K562 (cell line): ENCODE measurements around the gene RNASEH2A. TPM values are rescaled to one million over a fixed set of nuclear protein-coding genes. Genes with fewer than 3 reads are reported as not detected.

Experiments
- ARHGAP35 ChIP-seq: fragments of 450-650 bp; IDR thresholded peaks from 2 replicates; pipeline ENCODE4 v1.6.1; 2018; ENCODE audit not compliant: partially characterized antibody
- BCLAF1 ChIP-seq, 2 experiments: fragments of 450-650 bp in 1 of 2; IDR thresholded peaks; 2 replicates each; pipeline ENCODE4 v1.6.1; 2011 to 2017; ENCODE audit warnings: low read depth in 2 of 2, antibody characterized with exemption in 1 of 2, borderline replicate concordance in 1 of 2, low read length in 1 of 2, mild to moderate bottlenecking in 1 of 2, mixed read lengths in 1 of 2; ENCODE audit not compliant: control insufficient read depth in 1 of 2
- CHD7 ChIP-seq: fragments of 200-600 bp; sonication (generic); IDR thresholded peaks from one replicate; pipeline ENCODE4 v1.6.1; 2012; ENCODE audit warnings: mild to moderate bottlenecking, low read depth, low read length, inconsistent platforms
- HDAC6 ChIP-seq: IDR thresholded peaks from 2 replicates; pipeline ENCODE4 v1.6.1; 2012; ENCODE audit warnings: low read depth, mild to moderate bottlenecking, control low read depth, inconsistent platforms, low read length, moderate library complexity
- HMG20A ChIP-seq: fragments of 450-650 bp; formaldehyde crosslinking; conservative IDR thresholded peaks from 2 replicates; pipeline ENCODE4 v1.4.0; 2020; ENCODE audit warnings: mild to moderate bottlenecking, mixed read lengths
- RB1 ChIP-seq: fragments of 450-650 bp; IDR thresholded peaks from 2 replicates; pipeline ENCODE4 v1.6.1; 2017; ENCODE audit warnings: low read depth, mild to moderate bottlenecking
- RNF219 ChIP-seq: fragments of 250-450 bp; sonication (Bioruptor Pico); IDR thresholded peaks from 2 replicates; pipeline ENCODE4 v1.5.0; 2022; ENCODE audit warnings: mild to moderate bottlenecking
- ZFPM2 ChIP-seq: fragments of 250-450 bp; sonication (Bioruptor Pico); IDR thresholded peaks from 2 replicates; pipeline ENCODE4 v1.5.1; 2022; ENCODE audit warnings: mild to moderate bottlenecking
- ZNF134 ChIP-seq: fragments of 250-450 bp; sonication (Bioruptor Pico); conservative IDR thresholded peaks from 2 replicates; pipeline ENCODE4 v1.4.0; 2020
- polyA plus RNA-seq, 8 experiments: library from polyadenylated mRNA; depleted of rRNA in 4 of 8; stranded (reverse) in 5 of 8; unstranded in 3 of 8; fragments of >200 nt; fragmentation: Nextera tagmentation in 2 of 8; fragmentation: Illumina TruSeq in 1 of 8; extraction: Ambion mirVana in 2 of 8; extraction: Trizol in 1 of 8; gene quantifications; 2 replicates each; pipeline versions ENCODE4 v1.2.1 to v1.2.3, GENCODE V29; 2011 to 2014; ENCODE audit warnings: inconsistent platforms in 1 of 8, missing spikeins in 1 of 8
- total RNA-seq, 7 experiments: library from RNA; depleted of rRNA in 6 of 7; stranded (reverse); fragments of >200 nt in 6 of 7; fragmentation: Illumina TruSeq in 2 of 7; extraction: Trizol in 2 of 7; gene quantifications; 2 replicates each; pipeline versions ENCODE4 v1.2.1 to v1.2.3, GENCODE V29; 2011 to 2021; ENCODE audit warnings: low replicate concordance in 1 of 7

RNASEH2A gene
- total and polyA plus RNA-seq, 9 of the 15 experiments (the other 6 are each of a cell fraction or from before 2014, with no cell fraction given) = 22.3 to 78.0 (median 61.7) TPM

DNA sequence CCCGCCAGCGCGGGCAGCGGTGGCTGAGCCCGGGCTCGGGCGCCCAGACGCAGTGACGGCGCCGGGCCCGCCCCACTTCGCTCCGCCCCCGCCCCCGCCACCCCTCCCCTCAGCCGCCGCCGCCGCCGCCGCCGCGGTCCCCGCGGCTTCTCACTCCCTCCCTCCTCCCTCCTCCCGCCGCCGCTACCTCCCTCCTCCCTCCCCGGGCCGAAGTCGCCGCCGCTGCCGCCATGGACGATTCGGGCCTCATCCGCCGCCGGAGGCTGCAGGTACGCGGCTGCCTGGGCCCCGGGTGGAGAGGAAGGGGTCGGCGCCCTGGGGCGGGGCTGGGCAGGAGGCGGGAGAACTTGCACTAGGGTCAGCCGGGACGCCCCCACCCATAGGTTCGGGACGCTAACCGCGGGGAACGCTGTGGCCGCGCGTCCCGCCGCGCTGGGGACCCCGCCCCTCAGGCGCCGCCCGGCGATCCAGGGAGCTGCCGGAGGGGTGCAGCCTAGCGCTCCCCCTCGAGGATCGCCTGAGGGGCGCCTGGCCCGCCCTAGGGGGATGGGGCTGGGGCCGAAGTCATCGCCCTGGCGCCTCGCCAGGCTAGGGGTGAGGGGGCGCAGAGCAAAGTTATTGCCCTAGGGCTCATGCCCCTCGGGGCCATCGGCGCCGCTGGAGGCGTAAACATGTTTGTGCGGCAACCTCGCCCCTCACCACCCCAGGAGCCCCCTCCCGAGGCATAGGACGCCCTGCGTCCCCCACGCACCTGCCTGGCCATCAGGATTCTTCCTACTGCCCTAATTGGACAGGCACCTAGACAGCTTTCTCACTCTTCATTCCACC, 27.6 kb downstream of the RNASEH2A start (continued):
- TF ChIP-seq RNF219 (CRISPR knock-in tag) = no peak
- no peak for TF ChIP-seq CHD7
- TF ChIP-seq HMG20A = no peak
- TF ChIP-seq HDAC6 = no peak
- no peak for TF ChIP-seq ARHGAP35
- TF ChIP-seq RB1 = peak; percentile 53
- no peak for TF ChIP-seq BCLAF1 (IDR thresholded peaks at IDR 0.05; ENCODE audit: borderline replicate concordance in 1 of 2, control insufficient read depth in 1 of 2, low read depth in 2 of 2, low read length in 1 of 2)
- no peak for TF ChIP-seq ZNF134
- no peak for TF ChIP-seq ZFPM2
